MM.1S (cell line): ENCODE results near the gene GALNT8.

Experiments
- DNase-seq: peaks from one replicate; pipeline ENCODE4 v3.0.0-alpha.2; 2015
- H2AFZ ChIP-seq: fragments of 300-600 bp; sonication (generic); 2 replicates; pipeline ENCODE4 v1.6.0; 2016; ENCODE audit warnings: antibody characterized with exemption, low read length
- H3F3A ChIP-seq: fragments of 300-600 bp; sonication (generic); 2 replicates; pipeline ENCODE4 v1.6.1; 2016; ENCODE audit warnings: mild to moderate bottlenecking, antibody characterized with exemption, low read length, moderate library complexity, mixed read lengths; ENCODE audit not compliant: insufficient read depth
- H3K27ac ChIP-seq: fragments of 300-600 bp; sonication (generic); 2 replicates; pipeline ENCODE4 v1.5.1; 2016; ENCODE audit warnings: mild to moderate bottlenecking, low read length
- H3K27me3 ChIP-seq: fragments of 300-600 bp; sonication (generic); replicated peaks from 2 replicates; pipeline ENCODE4 v1.6.0; 2016; ENCODE audit warnings: low read length; ENCODE audit not compliant: insufficient read depth
- H3K36me3 ChIP-seq: fragments of 300-600 bp; sonication (generic); replicated peaks from 2 replicates; pipeline ENCODE4 v1.6.1; 2016; ENCODE audit warnings: mild to moderate bottlenecking, low read length, mixed read lengths; ENCODE audit not compliant: insufficient read depth
- H3K4me1 ChIP-seq: fragments of 300-600 bp; sonication (generic); 2 replicates; pipeline ENCODE4 v1.6.1; 2016; ENCODE audit warnings: low read length, mixed read lengths
- H3K4me2 ChIP-seq: fragments of 300-600 bp; sonication (generic); 2 replicates; pipeline ENCODE4 v1.6.0; 2016; ENCODE audit warnings: low read depth, low read length
- H3K4me3 ChIP-seq: fragments of 300-600 bp; sonication (generic); 2 replicates; pipeline ENCODE4 v1.5.1; 2016; ENCODE audit warnings: low read length, mixed read lengths
- H3K79me2 ChIP-seq: fragments of 300-600 bp; sonication (generic); 2 replicates; pipeline ENCODE4 v1.6.1; 2016; ENCODE audit warnings: mixed run types, low read length, mixed read lengths
- H3K9ac ChIP-seq: fragments of 300-600 bp; sonication (generic); 2 replicates; pipeline ENCODE4 v1.6.1; 2016; ENCODE audit warnings: low read length, mixed read lengths
- H3K9me2 ChIP-seq: fragments of 300-600 bp; sonication (generic); replicated peaks from 2 replicates; pipeline ENCODE4 v1.6.1; 2016; ENCODE audit warnings: mild to moderate bottlenecking, low read length, mixed read lengths; ENCODE audit not compliant: insufficient read depth
- H3K9me3 ChIP-seq: fragments of 300-600 bp; sonication (generic); replicated peaks from 2 replicates; pipeline ENCODE4 v1.6.1; 2016; ENCODE audit warnings: mild to moderate bottlenecking, low read length, mixed read lengths; ENCODE audit not compliant: insufficient read depth
- H4K20me1 ChIP-seq: fragments of 300-600 bp; sonication (generic); 2 replicates; pipeline ENCODE4 v1.6.1; 2016; ENCODE audit warnings: mild to moderate bottlenecking, low read length, moderate library complexity, mixed read lengths; ENCODE audit not compliant: insufficient read depth
- CTCF ChIP-seq: fragments of 300-600 bp; sonication (generic); IDR thresholded peaks from 2 replicates; pipeline ENCODE4 v1.5.1; 2016; ENCODE audit warnings: antibody characterized with exemption, low read length, mixed read lengths
- EZH2 ChIP-seq: fragments of 300-600 bp; sonication (generic); optimal IDR thresholded peaks from 2 replicates; pipeline ENCODE3; 2017; ENCODE audit warnings: low read depth, mild to moderate bottlenecking, antibody characterized with exemption, low read length, mixed read lengths
- EZH2phosphoT487 ChIP-seq: fragments of 300-600 bp; sonication (generic); IDR thresholded peaks from 2 replicates; pipeline ENCODE4 v1.6.1; 2018; ENCODE audit warnings: antibody characterized with exemption, low read length

Gene GALNT8

GRCh38 chr12:4738541-4738940 is 18.3 kb downstream of the GALNT8 start:
- Histone ChIP-seq H3K4me2 (no peak overlapping the region), H3F3A (no peaks in the 10 kb centered on the region), H3K9me3 (no peaks in the 10 kb centered on the region), H4K20me1 (no peaks in the 10 kb centered on the region), H2AFZ (no peak overlapping the region), H3K9me2 (no peaks in the 10 kb centered on the region), H3K27ac (no peak overlapping the region), H3K9ac (no peak overlapping the region), H3K79me2 (no peaks in the 10 kb centered on the region), H3K4me3 (no peak overlapping the region), H3K36me3 (no peaks in the 10 kb centered on the region), H3K27me3 (no peaks in the 10 kb centered on the region), H3K4me1 (no peaks in the 10 kb centered on the region)
- TF ChIP-seq EZH2 (no peak), CTCF (no peak), EZH2phosphoT487 (no peak)
- no peak for DNase-seq

DNA sequence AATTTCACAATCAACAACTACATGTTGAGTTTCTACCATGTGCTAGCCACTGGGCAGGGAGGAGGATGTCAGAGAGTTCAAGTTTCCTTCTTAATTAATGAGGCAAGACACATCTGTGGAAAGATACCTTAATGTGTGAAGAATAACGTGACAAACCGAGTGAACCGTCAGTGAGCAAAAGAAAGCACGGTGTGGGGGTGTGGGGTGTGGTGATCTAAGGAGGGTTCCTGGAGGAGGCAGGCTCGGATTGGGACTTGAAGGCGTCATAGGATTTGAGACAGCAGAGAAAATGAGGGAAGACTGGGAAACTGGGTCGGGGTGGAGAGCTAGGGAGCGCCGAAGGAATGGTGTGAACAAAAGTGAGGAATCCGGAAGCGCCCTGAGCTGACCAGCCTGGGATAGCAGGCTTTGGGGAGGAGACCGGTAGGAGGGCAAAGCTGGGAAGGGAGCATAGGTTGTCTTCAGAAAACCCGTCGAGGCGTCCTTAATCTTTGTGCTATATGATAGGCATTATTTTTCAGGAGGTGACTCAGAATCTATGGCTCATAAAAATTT is 22.3 kb downstream of the GALNT8 start:
- Histone ChIP-seq H3K9ac (no peak overlapping the region), H3K4me2 (no peak overlapping the region), H3K4me3 (no peak overlapping the region)

GRCh38 chr12:4743046-4743445 is 22.8 kb downstream of the GALNT8 start:
- Histone ChIP-seq H3K9me3 (no peaks in the 10 kb centered on the region), H3K27me3 (no peaks in the 10 kb centered on the region), H2AFZ (no peak overlapping the region), H3K4me2 (no peak overlapping the region), H4K20me1 (no peaks in the 10 kb centered on the region), H3K36me3 (no peaks in the 10 kb centered on the region), H3K4me1 (no peaks in the 10 kb centered on the region), H3K9me2 (no peaks in the 10 kb centered on the region), H3K9ac (no peak overlapping the region), H3K27ac (no peak overlapping the region), H3K79me2 (no peaks in the 10 kb centered on the region), H3F3A (no peaks in the 10 kb centered on the region), H3K4me3 (no peak overlapping the region)
- TF ChIP-seq EZH2phosphoT487: no peak
- TF ChIP-seq EZH2: no peak
- no peak for TF ChIP-seq CTCF
- DNase-seq: no peak

More for the DNA sequence above, 22.3 kb downstream of the GALNT8 start:
- H3K27me3 ChIP-seq: no peaks in the 10 kb centered on the region
- H3K36me3 ChIP-seq: no peaks in the 10 kb centered on the region
- no peaks in the 10 kb centered on the region for H3K9me2 ChIP-seq
- no peaks in the 10 kb centered on the region for H3K4me1 ChIP-seq
- H3K79me2 ChIP-seq: no peaks in the 10 kb centered on the region
- TF ChIP-seq EZH2phosphoT487 (no peak), CTCF (no peak), EZH2 (no peak)
- no peak for DNase-seq
- no peak overlapping the region for H2AFZ ChIP-seq
- no peaks in the 10 kb centered on the region for H4K20me1 ChIP-seq
- no peaks in the 10 kb centered on the region for H3F3A ChIP-seq
- H3K27ac ChIP-seq: no peak overlapping the region
- no peaks in the 10 kb centered on the region for H3K9me3 ChIP-seq
